GM10266 (cell line): ENCODE results near the gene RAPGEF2.
"Not testable (repeated sequence)": the region's sequence is repeated elsewhere in the genome, so short reads cannot be mapped to it uniquely, and the experiment has no call there.

Experiments used
- DNase-seq: peaks from one replicate; pipeline ENCODE4 v3.0.0; 2012; ENCODE audit errors: extremely low spot score
- TF ChIP-seq, protein P1 (sequence below): IDR thresholded peaks from 2 replicates; pipeline ENCODE4 v1.5.1; 2012; ENCODE audit warnings: mild to moderate bottlenecking, low read depth; ENCODE audit not compliant: control insufficient read depth, insufficient read depth; ENCODE audit errors: missing control alignments

RAPGEF2 gene

DNA sequence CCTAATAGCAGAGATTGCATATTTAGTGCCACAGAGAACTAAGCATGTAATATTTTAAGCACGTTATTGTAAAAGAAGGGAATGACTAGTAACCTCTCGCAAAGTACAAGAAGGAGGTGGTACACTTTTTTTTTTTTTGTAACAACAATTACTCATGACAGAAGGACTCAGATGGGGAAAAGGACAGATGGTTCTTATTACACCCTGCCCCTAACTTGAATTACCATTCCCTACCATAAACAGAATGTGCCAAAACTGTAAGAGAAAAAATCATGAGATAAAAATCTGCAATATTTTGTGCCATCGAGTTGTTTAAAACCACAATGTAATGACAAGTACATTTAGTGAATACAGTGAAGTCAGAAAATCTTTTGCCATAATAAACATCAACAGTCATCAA is 33.0 kb upstream of the RAPGEF2 start:
- TF ChIP-seq, protein P1, sequence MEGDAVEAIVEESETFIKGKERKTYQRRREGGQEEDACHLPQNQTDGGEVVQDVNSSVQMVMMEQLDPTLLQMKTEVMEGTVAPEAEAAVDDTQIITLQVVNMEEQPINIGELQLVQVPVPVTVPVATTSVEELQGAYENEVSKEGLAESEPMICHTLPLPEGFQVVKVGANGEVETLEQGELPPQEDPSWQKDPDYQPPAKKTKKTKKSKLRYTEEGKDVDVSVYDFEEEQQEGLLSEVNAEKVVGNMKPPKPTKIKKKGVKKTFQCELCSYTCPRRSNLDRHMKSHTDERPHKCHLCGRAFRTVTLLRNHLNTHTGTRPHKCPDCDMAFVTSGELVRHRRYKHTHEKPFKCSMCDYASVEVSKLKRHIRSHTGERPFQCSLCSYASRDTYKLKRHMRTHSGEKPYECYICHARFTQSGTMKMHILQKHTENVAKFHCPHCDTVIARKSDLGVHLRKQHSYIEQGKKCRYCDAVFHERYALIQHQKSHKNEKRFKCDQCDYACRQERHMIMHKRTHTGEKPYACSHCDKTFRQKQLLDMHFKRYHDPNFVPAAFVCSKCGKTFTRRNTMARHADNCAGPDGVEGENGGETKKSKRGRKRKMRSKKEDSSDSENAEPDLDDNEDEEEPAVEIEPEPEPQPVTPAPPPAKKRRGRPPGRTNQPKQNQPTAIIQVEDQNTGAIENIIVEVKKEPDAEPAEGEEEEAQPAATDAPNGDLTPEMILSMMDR: no peak
- no peak for DNase-seq

DNA sequence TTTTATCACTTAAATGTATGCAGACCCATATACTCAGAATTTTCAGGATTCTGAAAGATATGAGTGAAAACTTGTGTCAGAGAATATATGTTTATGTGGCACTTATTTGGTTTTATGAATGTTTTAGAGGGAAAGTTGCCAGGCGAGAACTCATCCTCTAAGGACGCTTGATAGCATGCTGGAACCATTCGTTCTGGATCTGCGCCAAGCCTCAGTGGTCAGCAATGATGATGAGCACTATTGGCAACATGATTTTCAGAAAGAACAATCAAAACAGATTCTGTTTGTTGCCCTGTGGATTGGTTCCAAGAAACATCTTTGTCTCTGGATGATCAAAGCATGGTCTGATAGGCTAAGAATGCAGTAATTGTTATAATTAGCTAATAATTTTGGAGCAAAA is 32.1 kb upstream of the RAPGEF2 start:
- no peak for DNase-seq
- TF ChIP-seq, protein P1: no peak

DNA sequence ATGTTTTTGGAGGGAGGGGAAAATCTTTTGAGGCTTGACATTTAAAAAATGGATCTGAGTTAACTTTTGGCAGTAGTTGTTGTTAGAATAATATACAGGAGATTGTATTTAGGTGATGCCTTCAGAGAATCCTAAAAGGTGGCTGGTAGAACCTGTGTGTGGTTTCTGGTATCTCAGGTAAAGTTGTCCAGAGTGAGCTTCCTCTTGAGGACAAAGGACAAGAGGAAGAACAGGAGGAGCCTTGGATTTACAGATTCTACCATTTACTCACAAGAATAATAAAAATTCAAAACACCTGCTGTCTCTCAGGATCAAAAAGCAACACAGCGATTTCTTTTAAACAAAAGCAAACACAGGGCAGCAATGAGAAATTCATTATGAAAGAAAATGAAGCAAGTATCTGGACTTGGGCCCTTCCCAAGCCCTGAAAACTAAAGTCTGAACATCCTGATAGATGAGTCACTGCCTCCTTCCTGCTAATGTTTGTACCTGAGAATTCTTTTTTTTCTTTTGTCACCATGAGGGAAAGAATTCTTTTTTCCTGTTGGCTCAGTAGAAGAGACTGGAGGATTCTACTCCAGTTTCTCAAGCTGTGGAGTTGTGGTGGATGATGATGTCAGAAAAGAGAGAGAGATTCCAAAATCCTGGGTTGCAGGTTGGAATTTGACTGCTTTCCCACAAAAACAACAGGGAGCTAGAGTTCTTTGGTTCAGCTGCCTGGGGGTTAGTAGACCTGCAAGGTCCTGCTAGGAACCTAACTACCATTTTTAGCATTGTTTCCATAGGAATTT is 31.5 kb upstream of the RAPGEF2 start:
- TF ChIP-seq, protein P1: no peak
- no peak for DNase-seq

DNA sequence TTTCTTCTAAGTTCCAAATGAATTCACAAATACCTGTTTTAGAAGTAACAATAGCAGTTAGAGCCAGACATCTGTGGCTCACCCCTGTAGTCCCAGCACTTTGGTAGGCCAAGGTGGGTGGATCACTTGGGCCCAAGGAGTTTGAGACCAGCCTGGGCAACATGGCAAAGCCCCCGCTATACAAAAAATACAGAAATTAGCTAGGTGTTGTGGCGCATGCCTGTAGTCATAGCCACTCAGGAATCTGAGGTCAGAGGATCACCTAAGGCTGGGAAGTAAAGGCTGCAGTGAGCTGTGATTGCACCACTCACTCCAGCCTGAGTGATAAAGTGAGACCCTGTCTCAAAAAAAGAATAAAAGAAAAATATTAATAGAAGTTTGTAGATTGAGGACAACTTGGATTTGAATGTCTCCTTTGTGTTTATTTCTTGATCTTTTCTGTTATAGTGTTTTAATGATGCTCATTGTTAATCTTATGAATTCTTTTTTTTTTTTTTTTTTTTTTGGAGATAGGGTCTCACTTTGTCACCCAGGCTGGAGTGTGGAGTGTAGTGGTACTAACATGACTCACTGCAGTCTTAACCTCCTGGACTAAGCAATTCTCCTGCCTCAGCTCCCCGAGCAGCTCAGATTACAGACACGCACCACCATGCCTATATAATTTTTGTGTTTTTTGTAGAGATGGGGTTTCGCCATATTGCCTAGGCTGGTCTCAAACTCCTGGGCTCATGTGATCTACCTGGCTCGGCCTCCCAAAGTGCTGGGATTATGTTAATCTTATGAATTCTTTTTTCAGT is 30.7 kb upstream of the RAPGEF2 start:
- TF ChIP-seq, protein P1: no peak
- no peak for DNase-seq

DNA sequence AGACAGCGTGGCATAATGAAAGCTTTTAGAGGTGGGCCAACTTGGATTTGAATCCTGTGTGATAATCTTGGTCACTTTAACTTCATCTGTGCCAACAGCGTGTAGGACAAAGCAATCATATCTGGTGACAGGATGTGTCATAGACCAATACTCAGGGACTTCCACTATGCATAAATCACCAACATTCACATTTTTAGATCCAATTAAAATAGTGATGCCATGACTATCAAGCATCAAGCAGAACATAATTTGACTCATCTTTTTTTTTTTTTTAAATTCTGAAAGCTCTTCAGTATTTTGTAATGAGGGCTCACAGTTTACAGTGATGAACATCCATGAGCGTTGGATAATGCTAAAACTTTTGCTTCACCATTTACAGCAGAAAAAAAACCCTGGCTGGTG is 27.3 kb upstream of the RAPGEF2 start:
- TF ChIP-seq, protein P1: no peak
- DNase-seq: no peak

DNA sequence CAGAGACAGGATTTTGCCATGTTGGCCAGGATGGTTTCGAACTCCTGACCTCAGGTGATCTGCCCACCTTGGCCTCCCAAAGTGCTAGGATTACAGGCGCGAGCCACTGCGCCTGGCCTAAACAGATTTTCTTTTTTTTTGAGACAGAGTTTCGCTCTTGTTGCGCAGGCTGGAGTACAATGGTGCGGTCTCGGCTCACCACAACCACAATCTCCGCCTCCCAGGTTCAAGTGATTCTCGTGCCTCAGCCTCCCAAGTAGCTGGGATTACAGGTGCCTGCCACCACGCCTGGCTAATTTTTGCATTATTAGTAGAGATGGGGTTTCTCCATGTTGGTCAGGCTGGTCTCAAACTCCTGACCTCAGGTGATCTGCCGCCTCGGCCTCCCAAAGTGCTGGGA is 25.9 kb upstream of the RAPGEF2 start:
- not testable (repeated sequence) for DNase-seq

DNA sequence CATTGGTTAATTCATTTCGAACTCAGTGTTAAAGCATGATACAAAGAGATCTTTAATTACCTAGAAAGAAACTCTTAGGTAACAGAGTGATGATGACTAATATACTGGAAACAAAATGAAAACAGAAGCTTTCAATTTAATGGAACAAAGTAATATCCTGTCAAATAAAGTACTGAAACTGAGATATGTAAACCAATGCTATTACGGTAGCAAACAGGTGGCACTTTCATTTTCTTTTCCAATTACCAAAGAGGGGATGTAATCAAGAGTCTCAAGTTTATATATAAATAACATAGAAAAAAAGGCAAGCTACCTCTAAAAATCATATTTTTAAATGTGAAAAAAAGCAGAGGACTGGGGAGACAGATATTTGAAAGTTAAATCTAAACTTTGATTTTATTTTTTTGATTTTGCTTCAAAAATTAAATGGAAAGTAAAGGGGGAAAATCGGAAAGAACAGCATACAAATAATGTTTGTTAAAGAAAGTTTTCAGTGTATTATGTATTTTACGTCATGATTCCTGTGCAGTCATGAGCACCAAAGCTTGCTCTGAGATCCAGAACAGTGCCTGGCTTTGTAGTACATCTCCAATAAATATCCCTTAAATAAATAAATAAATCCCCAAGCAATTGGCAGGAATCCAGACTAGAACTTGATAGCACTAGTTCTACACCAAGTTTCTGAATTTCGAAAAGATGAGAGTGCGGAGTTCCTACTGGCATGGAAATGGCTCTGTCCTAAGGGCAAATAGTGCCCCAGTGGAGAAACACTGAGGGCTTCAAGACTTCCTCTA is 25.0 kb upstream of the RAPGEF2 start:
- TF ChIP-seq, protein P1: no peak
- peak; percentile 75 for DNase-seq
